Posterior vena cava (tissue), 2 donors: Measurements from ENCODE around the gene OSMR. TPM values are rescaled to one million over a fixed set of nuclear protein-coding genes. Genes with fewer than 3 reads are reported as not detected.
A peak's percentile ranks its signal among the peaks of the same experiment; 100 is the strongest.

ENCODE experiments used
- DNase-seq: peaks from one replicate; pipeline ENCODE4 v3.0.0-alpha.2; 2020; ENCODE audit warnings: low spot score
- intact Hi-C, 2 donors: fragments of 100-400 bp; cut with DNase I; formaldehyde crosslinking; loops; one replicate each; pipeline versions ENCODE4 v1.14.1 to v1.14.2; 2022 to 2023
- total RNA-seq, 2 donors: library from RNA; stranded (reverse); fragmentation: NEBNext Ultra II Directional; extraction: Animal tissue kit (Norgen Biotek cat#: 25700); gene quantifications; one replicate each; pipeline ENCODE4 v1.2.1, GENCODE V29; 2021
- donor health status: DM: yes; HTN: yes; CAD: no.
- donor health status: DM: yes; HTN: yes; CAD: no.

The OSMR gene
- total RNA-seq, 2 donors from 2014 or later, result 111 to 149 TPM

DNA sequence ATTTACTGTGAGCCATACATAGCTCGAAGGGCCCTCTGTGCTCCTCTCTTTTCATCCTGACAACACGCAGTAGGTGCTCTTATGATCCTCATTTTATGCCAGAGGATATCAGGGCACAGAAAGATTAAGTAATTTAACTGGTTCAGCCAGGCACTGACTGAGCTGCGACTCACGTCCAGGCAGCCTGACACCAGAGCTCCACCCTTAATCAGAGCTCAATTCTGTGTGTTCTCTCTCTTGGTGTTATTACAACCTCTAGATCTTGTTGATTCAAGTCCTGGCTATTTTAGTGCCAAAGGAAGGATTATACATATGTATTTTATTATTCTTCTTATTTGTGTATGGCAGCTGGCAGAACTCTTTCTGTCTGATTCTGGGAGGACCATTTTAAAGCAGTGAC is 59.7 kb downstream of the OSMR start:
- intact Hi-C loops, result no loop called here
- DNase-seq, result no peak

DNA sequence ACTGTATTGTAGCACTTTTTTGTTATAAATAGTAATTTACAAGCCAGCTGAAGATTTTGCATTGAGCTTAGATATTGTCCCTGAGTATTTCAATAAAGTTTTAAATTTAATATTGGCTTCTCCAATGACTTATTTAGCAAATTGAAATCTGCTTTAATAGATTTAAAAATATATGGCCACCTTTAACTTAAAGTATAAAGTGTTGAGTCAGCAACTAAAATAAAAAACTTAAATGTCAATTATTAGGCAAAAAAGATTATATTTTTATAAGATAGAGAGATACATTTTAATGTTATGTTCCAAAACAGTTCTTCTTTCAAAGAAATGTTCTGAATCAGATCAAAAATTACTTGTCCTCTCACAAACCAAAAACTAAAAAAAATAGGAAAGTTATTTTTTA is 60.7 kb downstream of the OSMR start:
- intact Hi-C loops, result no loop called here
- no peak for DNase-seq

DNA sequence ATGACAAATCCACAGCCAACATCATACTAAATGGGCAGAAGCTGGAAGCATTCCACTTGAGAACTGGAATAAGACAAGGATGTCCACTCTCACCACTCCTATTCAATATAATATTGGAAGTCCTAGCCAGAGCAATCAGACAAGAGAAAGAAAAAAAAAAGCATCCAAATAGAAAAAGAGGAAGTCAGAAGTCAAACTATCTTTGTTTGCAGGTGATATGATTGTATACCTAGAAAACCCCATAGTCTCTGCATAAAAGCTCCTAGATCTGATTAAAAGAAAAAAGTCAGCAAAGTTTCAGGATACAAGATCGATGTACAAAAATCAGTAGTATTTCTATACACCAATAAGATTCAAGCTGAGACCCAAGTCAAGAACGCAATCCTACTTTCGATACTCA is 66.1 kb downstream of the OSMR start:
- intact Hi-C loops, result no loop called here
- DNase-seq, result no peak

DNA sequence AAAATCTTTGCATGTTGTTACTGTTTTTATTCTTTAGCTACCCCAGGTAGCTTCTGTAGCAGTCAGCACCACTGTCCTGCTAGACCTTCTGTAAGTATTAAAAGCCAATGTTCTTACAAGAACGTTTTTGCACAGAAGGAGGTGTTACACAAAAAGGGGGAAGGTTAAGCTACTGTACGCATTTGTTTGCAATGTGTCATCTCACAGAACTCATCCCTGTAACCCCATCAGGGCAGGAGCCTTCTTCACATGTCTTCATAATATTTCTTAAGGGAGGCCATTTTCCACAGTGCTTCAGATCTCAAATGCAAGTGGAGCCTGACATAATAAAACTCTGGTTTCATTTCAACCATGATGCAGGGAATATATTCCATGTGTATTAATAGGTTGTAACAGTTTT is 67.9 kb downstream of the OSMR start:
- intact Hi-C loops, result no loop called here
- DNase-seq, result no peak

DNA sequence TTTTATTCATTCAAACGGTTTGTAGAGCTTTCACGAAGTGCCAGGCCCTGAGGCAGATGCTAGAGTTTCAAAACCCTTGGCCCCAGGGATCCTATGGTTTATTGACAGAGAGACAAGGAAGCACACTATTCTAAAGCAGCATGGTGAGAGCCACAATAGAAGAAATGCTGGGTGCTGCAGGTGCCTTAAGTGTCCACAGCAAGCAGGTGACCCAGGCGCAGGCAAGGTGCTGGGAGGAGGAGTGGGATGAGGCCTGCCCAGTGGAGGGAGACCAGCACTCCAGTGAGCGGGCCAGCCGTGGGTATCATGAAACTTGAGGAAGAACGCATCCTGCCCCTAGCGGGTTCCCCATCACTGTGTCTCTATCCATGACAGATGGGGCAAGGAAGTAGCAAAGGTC is 71.0 kb downstream of the OSMR start:
- no peak for DNase-seq
- intact Hi-C loops, result no loop called here

GRCh38 chr5:38921174-38921573 is 75.4 kb downstream of the OSMR start:
- DNase-seq, result no peak
- intact Hi-C loops, result no loop called here

DNA sequence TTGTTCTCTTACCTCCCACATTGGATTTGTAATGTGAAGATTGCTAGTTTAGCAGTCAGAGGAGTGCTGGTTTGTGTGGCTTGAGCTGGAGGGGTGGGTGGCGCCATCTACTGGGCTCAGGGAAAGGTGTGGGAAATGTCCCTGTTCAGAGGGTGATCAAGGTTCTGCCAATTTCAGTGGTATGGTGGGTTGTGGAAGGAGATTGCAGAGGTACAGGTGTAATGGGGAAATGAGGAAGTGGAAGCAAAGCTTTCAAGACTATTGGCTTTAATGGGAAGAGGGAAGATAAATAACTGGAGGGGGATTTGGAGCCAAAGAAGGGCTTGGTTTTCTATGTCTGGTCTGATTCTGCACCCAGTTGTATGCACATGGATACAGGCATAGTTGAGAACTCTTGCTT is 76.4 kb downstream of the OSMR start:
- intact Hi-C loops, result no loop called here
- DNase-seq, result peak; percentile 83

DNA sequence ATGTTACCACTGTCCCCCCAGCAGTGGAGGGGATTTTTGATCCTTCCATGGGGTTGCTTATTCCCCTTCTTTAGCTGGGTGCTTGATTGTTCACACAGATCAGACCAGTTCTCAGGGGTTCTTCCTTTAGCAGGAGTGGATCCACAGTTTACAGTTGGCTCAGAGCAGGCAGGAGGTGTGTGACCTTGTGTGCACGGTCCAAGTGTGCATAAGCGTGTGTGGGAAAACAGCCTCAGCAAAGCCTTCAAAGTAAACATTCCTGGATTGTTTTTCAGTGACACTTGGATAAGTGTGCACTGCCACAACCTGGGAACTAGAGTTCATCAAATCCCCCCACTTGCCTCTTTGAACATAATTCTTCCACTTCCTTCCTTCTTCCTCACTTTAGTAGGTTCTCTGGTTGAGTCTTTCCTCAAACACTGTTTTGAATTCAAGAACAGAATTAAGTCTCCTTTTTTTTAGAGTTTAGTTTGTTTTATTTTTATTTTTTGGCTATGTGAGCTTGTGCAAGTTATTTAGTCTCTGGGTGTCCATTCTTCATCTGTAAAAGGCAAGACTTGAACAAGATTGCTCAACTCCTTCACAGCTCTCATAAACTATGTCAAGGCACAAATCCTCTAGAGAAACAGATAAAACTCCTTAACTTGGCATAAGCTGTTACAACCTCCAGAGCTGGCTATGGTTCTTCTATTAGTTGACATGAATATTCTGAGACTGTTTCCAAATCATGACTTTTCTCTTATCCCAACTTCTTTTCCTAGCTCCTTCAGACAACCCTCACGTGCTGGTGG is 78.0 kb downstream of the OSMR start:
- DNase-seq, result no peak
- intact Hi-C loops, result loop anchor here in 1 of 2 donors (1.0 kb wide), 1 partner anchor 46 kb away; no protein-coding TSS in a partner anchor

DNA sequence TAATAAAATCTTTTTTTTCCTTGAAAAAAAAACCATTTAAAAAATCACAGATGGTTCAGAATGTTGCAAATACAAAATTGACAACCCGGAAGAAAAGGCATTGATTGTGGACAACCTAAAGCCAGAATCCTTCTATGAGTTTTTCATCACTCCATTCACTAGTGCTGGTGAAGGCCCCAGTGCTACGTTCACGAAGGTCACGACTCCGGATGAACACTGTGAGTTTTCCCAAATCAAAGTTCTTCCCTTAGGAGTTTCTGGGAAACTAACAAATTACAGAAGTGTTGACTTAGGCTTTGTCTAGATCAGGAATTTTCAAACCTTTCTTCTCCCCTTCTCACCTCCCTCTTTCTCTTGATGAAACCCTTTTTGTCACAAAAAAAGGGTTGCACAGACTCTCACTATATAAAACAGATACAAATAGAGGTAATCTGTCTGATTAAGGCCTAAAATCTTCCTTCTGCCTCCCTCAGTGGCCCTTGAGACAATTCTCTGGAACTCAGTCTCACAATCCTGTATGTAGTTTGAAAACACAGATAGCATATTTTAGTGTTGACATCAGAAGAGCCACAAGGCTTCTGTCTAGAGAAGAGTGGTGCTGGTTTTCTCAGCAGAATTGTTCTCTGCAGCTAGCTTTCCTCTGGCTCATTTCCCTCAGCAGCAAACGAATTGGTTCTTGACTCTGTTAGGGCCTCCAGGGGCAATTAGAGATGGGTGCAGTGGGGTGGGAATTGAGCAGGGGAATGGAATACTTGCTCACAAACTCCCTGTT is 79.5 kb downstream of the OSMR start:
- intact Hi-C loops, result no loop called here
- no peak for DNase-seq

DNA sequence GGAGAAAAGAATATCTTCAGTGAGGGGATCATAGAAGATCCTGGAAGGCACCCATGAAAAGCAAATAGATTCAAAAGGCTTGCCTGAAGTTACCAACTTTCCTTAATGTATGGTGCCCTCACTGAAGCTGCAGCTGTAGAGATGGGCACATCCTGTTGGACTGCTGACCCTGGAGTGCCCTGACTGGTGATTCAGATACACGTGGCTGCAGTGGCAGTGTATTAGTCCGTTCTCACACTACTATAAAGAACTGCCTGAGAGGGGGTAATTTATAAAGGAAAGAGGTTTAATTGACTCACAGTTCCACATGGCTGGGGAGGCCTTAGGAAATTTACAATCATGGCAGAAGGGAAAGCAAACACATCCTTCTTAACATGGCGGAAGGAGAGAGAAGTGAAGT is 80.3 kb downstream of the OSMR start:
- intact Hi-C loops, result no loop called here
- no peak for DNase-seq

- intact Hi-C loops, result no loop called here
- no peak for DNase-seq
These were observed 81.7 kb downstream of the OSMR start for GRCh38 chr5:38927470-38927869.

DNA sequence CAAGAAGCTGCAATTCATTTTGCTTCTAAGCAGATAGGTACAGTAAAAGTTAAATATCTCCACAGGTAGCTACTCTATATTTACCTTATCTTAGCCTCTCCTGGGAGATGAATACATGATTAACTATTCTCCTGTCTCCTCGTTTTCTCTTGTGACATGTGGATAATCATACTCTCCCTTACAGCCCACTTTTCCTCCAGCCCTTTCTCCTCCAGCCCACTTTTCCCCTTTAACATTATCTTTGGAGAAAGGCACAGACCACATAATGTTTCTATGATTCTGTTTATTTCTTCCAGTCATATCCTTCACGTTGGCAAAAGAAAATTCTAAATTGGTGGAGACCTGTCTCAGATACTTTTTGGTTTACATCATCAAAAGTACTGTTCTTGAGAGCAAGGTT is 84.0 kb downstream of the OSMR start:
- DNase-seq, result no peak
- intact Hi-C loops, result no loop called here

GRCh38 chr5:38931731-38932130 is 85.9 kb downstream of the OSMR start:
- intact Hi-C loops, result no loop called here
- no peak for DNase-seq

DNA sequence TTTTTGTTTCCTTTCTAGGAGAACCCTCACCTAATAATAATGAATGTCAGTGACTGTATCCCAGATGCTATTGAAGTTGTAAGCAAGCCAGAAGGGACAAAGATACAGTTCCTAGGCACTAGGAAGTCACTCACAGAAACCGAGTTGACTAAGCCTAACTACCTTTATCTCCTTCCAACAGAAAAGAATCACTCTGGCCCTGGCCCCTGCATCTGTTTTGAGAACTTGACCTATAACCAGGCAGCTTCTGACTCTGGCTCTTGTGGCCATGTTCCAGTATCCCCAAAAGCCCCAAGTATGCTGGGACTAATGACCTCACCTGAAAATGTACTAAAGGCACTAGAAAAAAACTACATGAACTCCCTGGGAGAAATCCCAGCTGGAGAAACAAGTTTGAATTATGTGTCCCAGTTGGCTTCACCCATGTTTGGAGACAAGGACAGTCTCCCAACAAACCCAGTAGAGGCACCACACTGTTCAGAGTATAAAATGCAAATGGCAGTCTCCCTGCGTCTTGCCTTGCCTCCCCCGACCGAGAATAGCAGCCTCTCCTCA is 87.1 kb downstream of the OSMR start:
- intact Hi-C loops, result no loop called here
- no peak for DNase-seq

DNA sequence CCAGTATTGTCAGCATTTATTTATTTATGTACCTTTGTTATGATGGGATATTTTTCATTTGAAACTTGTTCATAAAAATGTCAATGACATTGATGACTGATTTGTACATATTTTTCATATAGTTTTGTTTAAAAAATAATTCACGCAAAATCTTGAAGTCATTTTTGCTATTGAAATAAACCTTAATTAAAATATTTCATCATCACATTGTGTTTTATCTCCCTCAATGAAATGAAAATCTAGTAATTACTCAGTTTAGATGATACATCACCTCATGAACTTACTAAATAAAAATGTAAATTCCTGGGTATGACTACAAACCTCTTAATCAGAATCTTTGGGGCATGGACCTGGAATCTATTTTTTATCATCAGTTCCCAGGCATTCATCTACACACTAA is 89.6 kb downstream of the OSMR start:
- no peak for DNase-seq
- intact Hi-C loops, result no loop called here

GRCh38 chr5:38936269-38936668 is 90.5 kb downstream of the OSMR start:
- no peak for DNase-seq
- intact Hi-C loops, result no loop called here

GRCh38 chr5:38938424-38938823 is 92.6 kb downstream of the OSMR start:
- intact Hi-C loops, result no loop called here

DNA sequence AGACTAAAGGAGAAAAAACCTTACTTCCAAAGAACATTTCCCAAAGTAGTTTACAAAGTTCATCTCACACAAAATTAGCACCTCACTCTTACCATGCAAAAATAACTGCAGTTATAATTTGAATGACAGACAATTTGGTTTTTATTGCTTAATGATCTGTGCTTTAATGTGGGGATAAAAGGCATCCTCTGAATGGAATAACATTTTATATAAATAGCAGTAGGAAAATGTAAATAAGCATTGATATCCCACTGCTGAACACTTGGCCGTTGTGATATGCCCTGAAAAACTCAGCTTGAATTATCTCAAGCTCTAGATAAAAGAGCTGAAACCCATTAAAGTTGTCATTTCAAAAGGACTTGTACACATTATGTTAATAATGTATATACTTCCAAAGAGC is 93.2 kb downstream of the OSMR start:
- intact Hi-C loops, result no loop called here
- DNase-seq, result no peak

More at GRCh38 chr5:38938424-38938823, 92.6 kb downstream of the OSMR start:
- no peak for DNase-seq

DNA sequence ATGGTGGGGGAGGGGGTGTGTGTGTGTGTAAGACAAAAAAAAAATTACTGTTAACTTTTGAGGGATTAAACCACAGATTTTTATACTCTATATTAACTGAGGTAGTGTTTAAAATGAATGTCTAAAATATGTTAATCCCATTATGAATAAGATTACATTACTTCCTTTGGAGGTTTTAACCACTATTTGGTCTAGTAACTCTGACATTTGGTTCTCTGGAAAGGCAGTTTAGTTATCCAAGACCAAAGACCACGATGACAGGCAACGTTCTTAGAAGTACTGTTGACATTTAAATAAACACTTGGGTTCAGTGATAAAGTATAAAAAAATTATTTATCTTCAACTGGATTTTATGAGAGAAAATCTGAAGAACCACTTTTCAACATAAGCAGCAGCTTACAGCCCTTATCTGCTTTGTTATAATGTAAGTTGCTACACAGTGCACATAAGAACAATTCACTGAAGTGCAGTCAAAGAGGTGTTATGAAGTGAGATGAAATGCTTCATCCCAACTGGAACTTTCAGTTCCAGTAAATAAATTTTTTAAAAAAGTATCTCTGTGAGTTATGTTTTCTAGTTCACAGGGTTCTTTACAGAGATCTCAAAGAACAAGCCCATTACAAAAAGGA is 94.5 kb downstream of the OSMR start:
- DNase-seq, result no peak
- intact Hi-C loops, result no loop called here

GRCh38 chr5:38941912-38942311 is 96.1 kb downstream of the OSMR start:
- intact Hi-C loops, result no loop called here
- DNase-seq, result no peak
